IMR-90 (cell line): ENCODE data around the gene CD82. TPM values are rescaled to one million over a fixed set of nuclear protein-coding genes. Genes with fewer than 3 reads are reported as not detected.

Source experiments
- ATAC-seq: fragments of 200-7000 bp; cut with Tn5 transposase; 2 replicates; pipeline ENCODE4 v1.9.1; 2020; ENCODE audit warnings: low read depth, mild to moderate bottlenecking, moderate library complexity
- BruUV-seq: library from RNA; stranded (reverse); fragments of 400-500 nt; replicated peaks from 2 replicates; lab custom pipeline; 2021; lab: Mats Ljungman, UMichigan
- CTCF ChIA-PET: fragments of 300-600 bp; formaldehyde crosslinking; extraction: SDS; loops from one replicate; lab custom pipeline; 2021; ENCODE audit warnings: antibody characterized with exemption; lab: Yijun Ruan, JAX
- POLR2A ChIA-PET: fragments of 300-600 bp; sonication (Branson Sonifier 250); formaldehyde crosslinking; loops from one replicate; lab custom pipeline; 2022; ENCODE audit warnings: antibody characterized with exemption; ENCODE audit not compliant: unreplicated experiment; lab: Charles Lee
- DNase-seq: peaks from one replicate; pipeline ENCODE4 v3.0.0; 2013
- H2AFZ ChIP-seq: replicated peaks from 2 replicates; pipeline ENCODE3; 2013; ENCODE audit warnings: low read length, mild to moderate bottlenecking; ENCODE audit not compliant: poor library complexity
- H2AK5ac ChIP-seq: 2 replicates; pipeline ENCODE4 v1.6.1; 2013; ENCODE audit warnings: low read depth, low read length, inconsistent platforms
- H2AK9ac ChIP-seq: replicated peaks from 2 replicates; pipeline ENCODE3; 2013; ENCODE audit warnings: mild to moderate bottlenecking, low read depth, low read length, moderate library complexity; ENCODE audit not compliant: poor library complexity
- H2BK120ac ChIP-seq: 2 replicates; pipeline ENCODE4 v1.6.1; 2013; ENCODE audit warnings: low read depth, low read length, inconsistent platforms
- H2BK15ac ChIP-seq: 3 replicates; pipeline ENCODE4 v1.6.1; 2013; ENCODE audit warnings: low read depth, low read length, inconsistent platforms
- H2BK20ac ChIP-seq: 2 replicates; pipeline ENCODE4 v1.6.1; 2013; ENCODE audit warnings: low read depth, mild to moderate bottlenecking, inconsistent platforms, low read length, moderate library complexity
- H2BK5ac ChIP-seq: 2 replicates; pipeline ENCODE4 v1.6.1; 2013; ENCODE audit warnings: mild to moderate bottlenecking, low read depth, low read length, inconsistent platforms; ENCODE audit not compliant: poor library complexity, severe bottlenecking
- H3K14ac ChIP-seq: replicated peaks from 2 replicates; pipeline ENCODE4 v1.6.1; 2013; ENCODE audit warnings: low read depth, low read length, inconsistent platforms
- H3K18ac ChIP-seq: 2 replicates; pipeline ENCODE4 v1.6.1; 2013; ENCODE audit warnings: low read depth, low read length, control low read depth
- H3K23ac ChIP-seq: 2 replicates; pipeline ENCODE4 v1.6.1; 2013; ENCODE audit warnings: low read depth, low read length, inconsistent platforms
- H3K27ac ChIP-seq: 2 replicates; pipeline ENCODE4 v1.5.1; 2013; ENCODE audit warnings: mild to moderate bottlenecking, control low read depth, low read length; ENCODE audit not compliant: insufficient read depth
- H3K27me3 ChIP-seq: 2 replicates; pipeline ENCODE4 v1.6.1; 2013; ENCODE audit warnings: low read length; ENCODE audit not compliant: control insufficient read depth, insufficient read depth
- H3K36me3 ChIP-seq: 2 replicates; pipeline ENCODE4 v1.6.1; 2013; ENCODE audit warnings: low read length, mixed read lengths; ENCODE audit not compliant: control insufficient read depth, insufficient read depth
- H3K4ac ChIP-seq: 2 replicates; pipeline ENCODE4 v1.6.1; 2013; ENCODE audit warnings: low read depth, low read length, inconsistent platforms
- H3K4me1 ChIP-seq: 2 replicates; pipeline ENCODE4 v1.6.1; 2013; ENCODE audit warnings: low read length, mixed read lengths; ENCODE audit not compliant: control insufficient read depth, insufficient read depth
- H3K4me2 ChIP-seq: 2 replicates; pipeline ENCODE4 v1.6.1; 2013; ENCODE audit warnings: low read depth, mild to moderate bottlenecking, control low read depth, low read length, moderate library complexity
- H3K4me3 ChIP-seq: 2 replicates; pipeline ENCODE4 v1.5.1; 2013; ENCODE audit warnings: low read depth, mild to moderate bottlenecking, control low read depth, low read length, moderate library complexity; ENCODE audit not compliant: insufficient read depth
- H3K56ac ChIP-seq: 2 replicates; pipeline ENCODE4 v1.6.1; 2013; ENCODE audit warnings: low read length, inconsistent platforms; ENCODE audit not compliant: insufficient read depth; ENCODE audit errors: extremely low read depth
- H3K79me1 ChIP-seq, 2 experiments: 2 replicates each; pipeline ENCODE4 v1.6.1; 2013; ENCODE audit warnings: low read length in 2 of 2, inconsistent platforms in 1 of 2, low read depth in 1 of 2
- H3K9ac ChIP-seq: 2 replicates; pipeline ENCODE4 v1.6.1; 2013; ENCODE audit warnings: low read depth, low read length, control low read depth
- H3K9me1 ChIP-seq: 2 replicates; pipeline ENCODE4 v1.6.1; 2013; ENCODE audit warnings: low read length, inconsistent platforms; ENCODE audit not compliant: insufficient read depth
- H3K9me3 ChIP-seq: 2 replicates; pipeline ENCODE4 v1.6.1; 2013; ENCODE audit warnings: low read length; ENCODE audit not compliant: control insufficient read depth, insufficient read depth
- H4K20me1 ChIP-seq: 2 replicates; pipeline ENCODE4 v1.6.1; 2013; ENCODE audit warnings: low read length, inconsistent platforms; ENCODE audit not compliant: insufficient read depth
- H4K5ac ChIP-seq: 2 replicates; pipeline ENCODE4 v1.6.1; 2013; ENCODE audit warnings: mild to moderate bottlenecking, low read depth, low read length, control low read depth
- H4K8ac ChIP-seq, 2 experiments: 2 replicates each; pipeline ENCODE4 v1.6.1; 2013; ENCODE audit warnings: low read depth in 2 of 2, low read length in 2 of 2, control low read depth in 1 of 2, inconsistent platforms in 1 of 2
- H4K91ac ChIP-seq: 2 replicates; pipeline ENCODE4 v1.6.1; 2013; ENCODE audit warnings: low read depth, low read length, inconsistent platforms; ENCODE audit not compliant: insufficient read depth
- FOS ChIP-seq: fragments of 150-350 bp; IDR thresholded peaks from 2 replicates; pipeline ENCODE4 v1.6.1; 2016; ENCODE audit warnings: low read depth, low read length
- MAZ ChIP-seq: IDR thresholded peaks from 2 replicates; pipeline ENCODE4 v1.6.1; 2012; ENCODE audit warnings: low read depth, mild to moderate bottlenecking, low read length, improper control_type of control experiment, moderate library complexity, borderline replicate concordance
- WGBS, 2 experiments: methylation state at CpG; one replicate each; pipeline versions ENCODE4 v1.1.5 to v1.1.7; 2013; ENCODE audit warnings: missing lambda C conversion rate in 2 of 2; ENCODE audit not compliant: insufficient read length in 1 of 2; ENCODE audit errors: extremely low coverage in 2 of 2; 5-methylcytosine and 5-hydroxymethylcytosine counted together
- dilution Hi-C: fragments of 300-500 bp; cut with HindIII; formaldehyde crosslinking; loops from one replicate; pipeline ENCODE4 v1.14.3; 2018; ENCODE audit warnings: low sequenced_read_pairs; ENCODE audit not compliant: unreplicated experiment
- in situ Hi-C: fragments of 300-500 bp; cut with MboI; formaldehyde crosslinking; loops from 3 replicates; pipeline ENCODE4 v1.14.3; 2019; ENCODE audit warnings: low sequenced_read_pairs, inconsistent platforms, mixed read lengths
- intact Hi-C: fragments of 100-400 bp; cut with micrococcal nuclease; formaldehyde crosslinking; loops from 2 replicates; pipeline ENCODE4 v1.10.0; 2022
- polyA plus RNA-seq, 3 experiments: library from polyadenylated mRNA; depleted of rRNA; stranded (reverse); fragments of >200 nt; gene quantifications; 2 replicates each; pipeline ENCODE4 v1.2.3, GENCODE V29; 2012; ENCODE audit warnings: low replicate concordance in 1 of 3
- total RNA-seq: library from RNA; depleted of rRNA; stranded (reverse); fragments of >200 nt; gene quantifications from 2 replicates; pipeline ENCODE4 v1.2.3, GENCODE V29; 2012

The CD82 gene
- total and polyA plus RNA-seq, 2 of the 4 experiments (the other 2 are of a cell fraction) = 32.8 to 49.4 TPM

DNA sequence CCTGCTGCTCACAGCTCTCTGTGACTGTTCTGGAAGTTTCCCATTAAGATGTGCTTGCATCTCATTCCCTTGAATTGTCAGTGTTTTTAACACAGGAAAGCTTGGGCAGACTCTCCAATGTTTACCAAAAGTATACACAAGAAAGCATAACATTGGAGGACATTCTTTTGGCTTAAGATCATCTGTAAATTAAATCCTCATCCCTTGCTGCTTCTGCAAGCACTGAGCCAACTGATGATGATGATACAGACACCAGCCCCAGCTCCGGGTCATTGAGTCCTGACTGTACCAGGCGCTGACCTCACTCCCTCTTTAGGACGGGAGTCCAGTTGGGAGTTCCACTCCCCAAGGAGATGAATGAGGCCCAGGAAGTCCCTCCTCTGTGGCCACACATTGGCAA, 23.8 kb downstream of the CD82 start:
- WGBS, 2 experiments = 29% methylated on average over 2 of the region's 3 CpGs; no CpG with 5 or more reads in 1 of the 2 experiments
- in situ Hi-C loops = no loop called here
- POLR2A ChIA-PET = interaction anchor here (1.2 kb wide), 1 partner anchor 24 kb away, joined by 4 read pairs; the partner anchor contains the start of gene CD82

More for the DNA sequence above, 23.8 kb downstream of the CD82 start:
- Histone ChIP-seq H4K5ac (peak overlapping the region; percentile 63), H3K9ac (0 out of 2 replicates have a peak overlapping the region, but pooled peaks have one; percentile 1), H4K8ac (peak overlapping the region in 1 of 2 experiments; percentile 90; a peak in 3 of 4 replicates), H4K20me1 (no peaks in the 10 kb centered on the region), H3K56ac (peak overlapping the region; percentile 72), H3K27ac (peak overlapping the region; percentile 78), H3K27me3 (no peaks in the 10 kb centered on the region), H3K4ac (peak overlapping the region; percentile 92), H3K18ac (peak overlapping the region; percentile 77), H2BK5ac (peak overlapping the region; percentile 89), H3K14ac (peak overlapping the region; percentile 93), H2AFZ (peak overlapping the region; percentile 78), H2BK20ac (peak overlapping the region; percentile 84), H2AK9ac (peak overlapping the region; percentile 81), H3K9me1 (peaks cover 21% of the 10 kb centered on the region), H3K4me2 (peak overlapping the region; percentile 9; the same call in 1 of the 2 replicates), H2AK5ac (peak overlapping the region; percentile 79; the same call in 1 of the 2 replicates), H3K4me3 (no peak overlapping the region), H2BK120ac (peak overlapping the region; percentile 92), H3K23ac (peak overlapping the region; percentile 86), H3K79me1 (peaks cover 0 to 15% of the 10 kb centered on the region in 2 experiments; a peak in 1 of 4 replicates), H4K91ac (peak overlapping the region; percentile 89), H3K36me3 (peaks cover 8% of the 10 kb centered on the region; the same call in 1 of the 2 replicates), H3K9me3 (no peaks in the 10 kb centered on the region), H3K4me1 (peaks cover 29% of the 10 kb centered on the region), H2BK15ac (peak overlapping the region; percentile 75; the same call in 2 of the 3 replicates)
- dilution Hi-C loops = no loop called here
- CTCF ChIA-PET = interaction anchor here (1.2 to 1.5 kb wide), 2 partner anchors 25 to 28 kb away, joined by 3 read pairs; no protein-coding TSS in a partner anchor
- DNase-seq (peak; percentile 97), ATAC-seq (peak; percentile 93)
- TF ChIP-seq FOS = peak; percentile 65
- TF ChIP-seq MAZ = no peak; the same call in 1 of the 2 replicates
- no TSS peak for BruUV-seq
- intact Hi-C loops = loop anchor here (1.0 kb wide), 1 partner anchor 20 kb away; no protein-coding TSS in a partner anchor
